Measurements from ENCODE around the gene PICK1. TPM values are rescaled to one million over a fixed set of nuclear protein-coding genes. Genes with fewer than 3 reads are reported as not detected.

Gene PICK1
- polyA plus RNA-seq, 4 donors, result 24.3 to 33.3 (median 32.0) TPM

DNA sequence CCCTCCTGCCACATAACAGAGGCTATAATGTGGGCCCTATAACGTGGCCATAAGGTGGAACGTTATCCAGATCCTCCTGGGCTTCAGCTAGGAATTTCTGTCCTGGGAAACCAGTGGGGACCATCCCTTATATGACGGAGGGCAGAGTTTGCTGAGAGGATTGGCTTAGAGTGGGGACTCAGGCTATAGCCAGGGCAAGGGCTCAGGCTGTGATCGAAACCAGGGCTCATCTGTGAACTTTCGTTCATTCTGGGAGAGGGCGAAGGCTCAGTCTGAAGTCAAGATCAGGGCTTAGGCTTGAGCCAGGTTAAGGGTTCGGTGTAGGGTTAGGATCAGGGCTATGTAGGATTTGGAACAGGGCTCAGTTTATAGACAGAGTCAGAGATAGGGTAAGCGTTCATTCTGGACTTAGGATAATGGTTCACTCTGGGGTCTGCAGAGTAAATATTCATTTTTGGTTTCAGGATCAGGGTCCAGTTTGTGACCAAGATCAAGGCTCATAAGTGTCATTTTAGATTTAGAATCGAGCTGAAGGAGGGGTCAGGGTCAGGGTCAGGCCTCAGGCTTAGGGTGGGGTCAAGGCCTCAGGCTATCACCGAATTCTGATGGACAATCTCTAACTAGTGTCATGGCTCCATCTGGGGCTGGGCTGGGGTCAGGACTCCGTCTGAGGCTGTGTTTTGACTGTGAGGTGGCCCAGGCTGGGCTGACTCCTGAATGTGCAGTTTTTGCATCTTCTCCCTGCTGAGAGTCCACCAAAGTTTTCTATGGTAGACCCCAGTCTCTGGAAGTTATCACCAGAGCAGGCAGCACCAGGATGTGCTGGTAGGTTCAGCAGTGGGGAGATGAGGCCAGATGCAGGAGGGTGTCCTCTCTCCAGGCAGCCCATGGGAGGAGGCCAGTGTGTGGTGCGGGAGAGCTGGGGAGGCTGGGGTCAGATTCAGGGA, 39.0 kb upstream of the PICK1 start:
- FAIRE-seq, result no peak
- Histone ChIP-seq H3K4me1 (ENCODE audit: control insufficient read depth in 3 of 3, insufficient read depth in 2 of 3, low read depth in 1 of 3, low read length in 2 of 3) (peaks cover 0 to 3% (median 0%) of the 10 kb centered on the region in 3 donors), H3K27ac (ENCODE audit: low read depth in 1 of 3, low read length in 2 of 3) (no peak overlapping the region), H3K4me3 (ENCODE audit: low read depth in 1 of 3, low read length in 3 of 3) (no peak overlapping the region), H3K9me3 (ENCODE audit: control insufficient read depth in 2 of 2, insufficient read depth in 1 of 2, low read depth in 1 of 2, low read length in 1 of 2) (peaks cover 0 to 3% of the 10 kb centered on the region in 2 donors), H3K27me3 (ENCODE audit: control insufficient read depth in 3 of 3, insufficient read depth in 3 of 3, low read length in 3 of 3) (no peaks in the 10 kb centered on the region), H3K36me3 (ENCODE audit: control insufficient read depth in 3 of 3, insufficient read depth in 2 of 3, low read depth in 1 of 3, low read length in 3 of 3) (no peaks in the 10 kb centered on the region)
- DNase-seq, result no peak
- 87 to 90% (median 88%) methylated on average over 12 of the region's 12 CpGs for WGBS, 3 donors

DNA sequence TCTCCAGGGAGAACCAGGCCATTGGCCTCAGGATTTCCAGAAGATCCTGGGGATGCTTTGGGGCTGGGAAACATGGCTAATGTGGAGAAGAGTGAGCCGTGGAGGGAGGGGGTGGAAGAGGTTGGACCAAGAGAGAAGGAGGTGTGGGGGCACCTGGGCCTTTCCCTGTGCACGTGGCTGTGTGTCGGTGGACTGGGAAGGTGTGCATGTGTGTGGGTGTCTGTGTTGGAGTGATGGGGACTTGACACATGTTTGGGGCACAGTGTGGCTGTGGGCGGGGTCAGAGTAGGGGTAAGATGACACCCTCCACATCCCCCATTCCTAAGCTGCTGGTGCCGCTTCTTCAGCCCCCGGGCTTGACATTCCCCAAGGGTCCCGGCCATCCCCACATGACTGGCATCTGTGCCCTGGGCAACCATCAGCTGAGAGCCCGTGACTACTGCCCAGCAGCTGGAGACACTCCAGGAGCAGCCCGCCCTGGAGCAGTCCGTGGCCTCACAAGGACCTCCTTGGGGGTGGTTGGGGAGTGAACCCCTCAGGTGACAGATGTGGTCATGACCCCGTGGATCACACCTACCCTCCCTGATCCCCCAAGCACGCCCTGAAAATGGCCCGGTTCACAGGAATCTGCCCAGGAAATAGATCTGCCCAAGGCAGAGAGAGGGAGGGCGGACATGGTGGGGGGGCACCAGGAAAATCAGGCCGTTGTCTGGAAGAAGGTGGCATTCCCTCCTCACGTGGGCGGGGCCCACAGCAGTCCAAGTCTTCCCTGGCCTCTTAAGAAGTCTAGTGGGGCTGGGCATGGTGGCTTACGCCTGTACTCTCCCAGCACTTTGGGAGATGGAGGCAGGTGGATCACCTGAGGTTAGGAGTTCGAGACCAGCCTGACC, 38.0 kb upstream of the PICK1 start:
- H3K27ac ChIP-seq (ENCODE audit: low read depth in 1 of 3, low read length in 2 of 3), result no peak overlapping the region
- DNase-seq (no peak), FAIRE-seq (no peak)
- WGBS, 3 donors, result 79 to 88% (median 85%) methylated on average over 19 of the region's 19 CpGs
- H3K27me3 ChIP-seq (ENCODE audit: control insufficient read depth in 3 of 3, insufficient read depth in 3 of 3, low read length in 3 of 3), result no peaks in the 10 kb centered on the region
- no peak overlapping the region for H3K4me3 ChIP-seq (ENCODE audit: low read depth in 1 of 3, low read length in 3 of 3)
- H3K9me3 ChIP-seq (ENCODE audit: control insufficient read depth in 2 of 2, insufficient read depth in 1 of 2, low read depth in 1 of 2, low read length in 1 of 2), result peaks cover 0 to 2% of the 10 kb centered on the region in 2 donors
- H3K36me3 ChIP-seq (ENCODE audit: control insufficient read depth in 3 of 3, insufficient read depth in 2 of 3, low read depth in 1 of 3, low read length in 3 of 3), result no peaks in the 10 kb centered on the region
- peaks cover 0 to 3% (median 0%) of the 10 kb centered on the region in 3 donors for H3K4me1 ChIP-seq (ENCODE audit: control insufficient read depth in 3 of 3, insufficient read depth in 2 of 3, low read depth in 1 of 3, low read length in 2 of 3)

GRCh38 chr22:38021206-38021605, 36.0 kb upstream of the PICK1 start:
- 91 to 93% (median 91%) methylated on average over 6 of the region's 6 CpGs for WGBS, 3 donors
- no peak for DNase-seq
- FAIRE-seq, result no peak
- H3K27ac ChIP-seq (ENCODE audit: low read depth in 1 of 3, low read length in 2 of 3), result no peak overlapping the region
- no peaks in the 10 kb centered on the region for H3K36me3 ChIP-seq (ENCODE audit: control insufficient read depth in 3 of 3, insufficient read depth in 2 of 3, low read depth in 1 of 3, low read length in 3 of 3)
- peaks cover 0 to 3% (median 0%) of the 10 kb centered on the region in 3 donors for H3K4me1 ChIP-seq (ENCODE audit: control insufficient read depth in 3 of 3, insufficient read depth in 2 of 3, low read depth in 1 of 3, low read length in 2 of 3)
- H3K4me3 ChIP-seq (ENCODE audit: low read depth in 1 of 3, low read length in 3 of 3), result no peak overlapping the region
- H3K9me3 ChIP-seq (ENCODE audit: control insufficient read depth in 2 of 2, insufficient read depth in 1 of 2, low read depth in 1 of 2, low read length in 1 of 2), result no peaks in the 10 kb centered on the region
- no peaks in the 10 kb centered on the region for H3K27me3 ChIP-seq (ENCODE audit: control insufficient read depth in 3 of 3, insufficient read depth in 3 of 3, low read length in 3 of 3)

- no peak for DNase-seq
- H3K36me3 ChIP-seq (ENCODE audit: control insufficient read depth in 3 of 3, insufficient read depth in 2 of 3, low read depth in 1 of 3, low read length in 3 of 3), result no peaks in the 10 kb centered on the region
- no peak for FAIRE-seq
- H3K9me3 ChIP-seq (ENCODE audit: control insufficient read depth in 2 of 2, insufficient read depth in 1 of 2, low read depth in 1 of 2, low read length in 1 of 2), result no peaks in the 10 kb centered on the region
- H3K4me1 ChIP-seq (ENCODE audit: control insufficient read depth in 3 of 3, insufficient read depth in 2 of 3, low read depth in 1 of 3, low read length in 2 of 3), result no peaks in the 10 kb centered on the region
- no peaks in the 10 kb centered on the region for H3K27me3 ChIP-seq (ENCODE audit: control insufficient read depth in 3 of 3, insufficient read depth in 3 of 3, low read length in 3 of 3)
- no peak overlapping the region for H3K27ac ChIP-seq (ENCODE audit: low read depth in 1 of 3, low read length in 2 of 3)
- 79 to 84% (median 81%) methylated on average over 6 of the region's 6 CpGs for WGBS, 3 donors
- no peak overlapping the region for H3K4me3 ChIP-seq (ENCODE audit: low read depth in 1 of 3, low read length in 3 of 3)
These were observed 34.2 kb upstream of the PICK1 start for GRCh38 chr22:38023045-38023444.

DNA sequence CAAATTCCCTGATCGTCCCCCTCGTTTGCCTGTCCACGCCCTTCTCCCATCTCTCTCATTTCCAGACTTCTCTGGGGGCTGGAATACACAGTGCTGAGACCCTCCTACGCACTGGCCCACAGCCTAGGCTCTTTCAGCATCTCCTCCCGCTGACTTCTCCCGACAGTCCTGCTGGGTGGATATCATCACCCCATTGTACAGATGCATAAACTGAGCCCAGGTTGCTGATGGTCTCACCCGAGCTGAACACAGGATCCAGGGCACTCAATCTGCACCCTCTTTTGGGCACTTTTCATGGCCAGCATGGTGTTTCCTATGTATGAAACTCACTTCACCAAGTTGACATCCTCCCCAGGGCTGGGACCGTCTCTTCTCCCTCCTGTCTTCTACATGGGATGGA, 31.7 kb upstream of the PICK1 start:
- Histone ChIP-seq H3K9me3 (ENCODE audit: control insufficient read depth in 2 of 2, insufficient read depth in 1 of 2, low read depth in 1 of 2, low read length in 1 of 2) (no peaks in the 10 kb centered on the region), H3K27me3 (ENCODE audit: control insufficient read depth in 3 of 3, insufficient read depth in 3 of 3, low read length in 3 of 3) (peaks cover 0 to 2% (median 0%) of the 10 kb centered on the region in 3 donors), H3K27ac (ENCODE audit: low read depth in 1 of 3, low read length in 2 of 3) (no peak overlapping the region), H3K4me1 (ENCODE audit: control insufficient read depth in 3 of 3, insufficient read depth in 2 of 3, low read depth in 1 of 3, low read length in 2 of 3) (peaks cover 0 to 8% (median 0%) of the 10 kb centered on the region in 3 donors), H3K36me3 (ENCODE audit: control insufficient read depth in 3 of 3, insufficient read depth in 2 of 3, low read depth in 1 of 3, low read length in 3 of 3) (no peaks in the 10 kb centered on the region), H3K4me3 (ENCODE audit: low read depth in 1 of 3, low read length in 3 of 3) (no peak overlapping the region)
- FAIRE-seq, result no peak
- DNase-seq, result no peak
- WGBS, 3 donors, result 87 to 92% (median 88%) methylated on average over 8 of the region's 8 CpGs

DNA sequence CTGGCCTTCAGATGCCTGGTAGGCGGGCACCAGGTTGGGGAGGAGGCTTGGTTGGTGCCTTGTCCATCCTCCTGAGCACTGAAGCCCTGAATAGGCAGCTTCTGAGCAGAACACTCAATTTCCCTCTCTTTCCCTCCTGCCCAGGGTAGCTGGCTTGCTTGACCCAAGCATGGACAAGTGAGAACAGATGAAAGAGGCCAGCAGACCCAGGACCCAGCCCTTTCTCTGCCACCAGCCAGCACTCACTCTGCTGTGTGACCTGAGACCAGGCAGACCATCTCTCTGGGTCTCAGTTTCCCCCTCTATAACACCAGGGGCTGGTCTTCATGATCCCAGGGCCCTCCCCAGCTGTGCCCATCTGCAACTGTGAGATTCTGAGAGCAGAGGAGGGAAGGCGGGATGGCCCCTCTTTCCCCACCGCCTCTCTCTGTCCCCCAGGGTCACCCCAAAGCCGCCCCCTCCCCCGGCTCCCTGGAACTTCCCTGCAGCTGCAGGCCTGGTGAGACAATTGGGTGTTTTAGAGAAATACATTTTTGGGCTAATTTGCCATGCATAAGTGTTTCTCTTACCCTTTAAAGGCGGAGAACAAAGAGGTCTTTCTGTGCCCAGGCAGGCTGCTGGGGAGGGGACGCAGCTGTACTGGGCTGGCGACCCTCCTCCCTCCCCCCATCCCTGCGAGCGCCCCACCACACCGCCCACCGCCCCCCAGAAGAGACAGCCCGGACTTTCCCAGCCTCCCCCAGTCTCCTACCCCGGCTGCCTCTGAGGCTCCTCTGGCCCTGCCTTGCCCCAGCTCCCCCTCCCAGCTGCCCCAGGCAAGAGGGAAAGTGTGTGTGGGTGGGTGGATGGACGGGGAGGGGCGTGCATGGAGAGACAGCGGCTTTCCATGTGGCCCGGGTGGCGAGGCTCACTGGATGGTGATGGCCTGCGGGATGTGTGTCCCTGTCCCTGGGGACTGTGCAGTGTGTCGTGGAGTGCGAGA, 30.8 kb upstream of the PICK1 start:
- no peaks in the 10 kb centered on the region for H3K9me3 ChIP-seq (ENCODE audit: control insufficient read depth in 2 of 2, insufficient read depth in 1 of 2, low read depth in 1 of 2, low read length in 1 of 2)
- peaks cover 0 to 11% (median 0%) of the 10 kb centered on the region in 3 donors for H3K4me1 ChIP-seq (ENCODE audit: control insufficient read depth in 3 of 3, insufficient read depth in 2 of 3, low read depth in 1 of 3, low read length in 2 of 3)
- H3K4me3 ChIP-seq (ENCODE audit: low read depth in 1 of 3, low read length in 3 of 3), result no peak overlapping the region
- H3K36me3 ChIP-seq (ENCODE audit: control insufficient read depth in 3 of 3, insufficient read depth in 2 of 3, low read depth in 1 of 3, low read length in 3 of 3), result no peaks in the 10 kb centered on the region
- 78 to 82% (median 79%) methylated on average over 19 to 22 of the region's 22 CpGs for WGBS, 3 donors
- FAIRE-seq (no peak), DNase-seq (no peak)
- peaks cover 0 to 2% (median 0%) of the 10 kb centered on the region in 3 donors for H3K27me3 ChIP-seq (ENCODE audit: control insufficient read depth in 3 of 3, insufficient read depth in 3 of 3, low read length in 3 of 3)
- H3K27ac ChIP-seq (ENCODE audit: low read depth in 1 of 3, low read length in 2 of 3), result no peak overlapping the region

DNA sequence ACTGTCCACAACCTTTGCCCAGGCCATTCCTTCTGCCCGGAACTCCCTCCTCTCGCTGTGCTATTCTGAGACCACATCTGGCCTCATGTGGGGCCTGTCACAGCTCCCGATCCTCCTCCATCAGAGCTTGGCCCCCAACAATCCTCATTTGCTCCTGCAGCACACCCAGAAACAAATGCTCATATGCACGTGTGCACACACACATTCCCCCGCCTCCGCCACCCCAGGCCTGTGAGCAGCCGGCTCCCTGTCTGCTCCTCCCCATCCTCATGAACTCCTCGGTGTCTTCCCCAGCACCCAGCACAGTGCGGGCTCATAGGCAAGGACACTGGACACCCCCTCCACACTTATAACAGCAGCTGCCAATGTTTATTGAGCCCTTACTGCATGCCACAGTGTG, 29.7 kb upstream of the PICK1 start:
- H3K27ac ChIP-seq (ENCODE audit: low read depth in 1 of 3, low read length in 2 of 3), result no peak overlapping the region
- no peak for DNase-seq
- no peaks in the 10 kb centered on the region for H3K36me3 ChIP-seq (ENCODE audit: control insufficient read depth in 3 of 3, insufficient read depth in 2 of 3, low read depth in 1 of 3, low read length in 3 of 3)
- 81 to 92% (median 82%) methylated on average over 9 of the region's 9 CpGs for WGBS, 3 donors
- no peak overlapping the region for H3K4me3 ChIP-seq (ENCODE audit: low read depth in 1 of 3, low read length in 3 of 3)
- H3K27me3 ChIP-seq (ENCODE audit: control insufficient read depth in 3 of 3, insufficient read depth in 3 of 3, low read length in 3 of 3), result peaks cover 0 to 2% (median 0%) of the 10 kb centered on the region in 3 donors
- H3K9me3 ChIP-seq (ENCODE audit: control insufficient read depth in 2 of 2, insufficient read depth in 1 of 2, low read depth in 1 of 2, low read length in 1 of 2), result no peaks in the 10 kb centered on the region
- FAIRE-seq, result no peak
- peaks cover 0 to 11% (median 0%) of the 10 kb centered on the region in 3 donors for H3K4me1 ChIP-seq (ENCODE audit: control insufficient read depth in 3 of 3, insufficient read depth in 2 of 3, low read depth in 1 of 3, low read length in 2 of 3)
